ENCODE data around the gene GMPPB. TPM values are rescaled to one million over a fixed set of nuclear protein-coding genes. Genes with fewer than 3 reads are reported as not detected.
"Not testable (repeated sequence)": the region's sequence is repeated elsewhere in the genome, so short reads cannot be mapped to it uniquely, and the experiment has no call there.

Gene GMPPB
- total RNA-seq, 2 experiments from 2014 or later = 43.0 to 43.6 TPM

DNA sequence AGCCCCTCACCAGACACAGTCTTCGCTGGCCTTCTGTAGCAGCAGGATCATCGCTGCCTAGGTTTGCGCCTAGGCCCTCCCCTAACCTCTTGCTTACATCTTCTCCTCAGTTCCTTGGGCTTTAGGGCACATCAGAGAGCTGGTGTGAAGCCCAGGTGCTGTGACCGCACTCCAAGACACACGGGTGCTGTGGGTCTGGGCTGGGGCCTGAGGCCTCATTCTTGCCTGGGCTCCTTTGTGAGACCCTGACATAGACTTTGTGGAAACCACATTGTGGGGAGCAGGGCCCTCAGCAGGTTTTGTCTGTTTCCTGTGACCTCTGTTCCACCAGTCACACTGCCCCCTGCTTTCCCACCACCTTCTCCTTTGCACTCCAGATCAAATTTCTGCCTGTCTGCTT lies 12.3 kb downstream of the GMPPB start:
- H3K4me1 Mint-ChIP-seq = peaks cover 11% of the 10 kb centered on the region
- H3K27me3 Mint-ChIP-seq = no peaks in the 10 kb centered on the region
- no peak for DNase-seq
- peak overlapping the region; percentile 40 for H3K27ac Mint-ChIP-seq
- H3K36me3 Mint-ChIP-seq = no peaks in the 10 kb centered on the region
- no peaks in the 10 kb centered on the region for H3K9me3 Mint-ChIP-seq
- no peak overlapping the region for H3K4me3 Mint-ChIP-seq

DNA sequence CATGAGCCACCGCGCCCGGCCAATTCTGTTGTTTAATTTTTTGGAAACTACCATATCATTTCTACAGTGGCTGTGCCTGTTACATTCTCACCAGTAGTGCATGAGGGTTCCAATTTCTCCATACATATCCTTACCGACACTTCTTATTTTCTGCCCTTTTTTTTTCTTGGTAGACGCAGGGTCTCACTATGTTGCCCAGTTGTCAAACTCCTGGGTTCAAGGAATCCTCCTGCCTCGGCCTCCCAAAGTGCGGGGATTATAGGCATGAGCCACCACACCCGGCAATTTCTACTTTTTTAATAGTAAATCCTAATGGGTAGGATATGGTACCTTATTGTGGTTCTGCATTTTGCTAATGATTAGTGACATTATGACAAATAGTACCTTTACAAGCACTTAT lies 13.9 kb downstream of the GMPPB start:
- H3K27ac Mint-ChIP-seq = no peak overlapping the region

DNA sequence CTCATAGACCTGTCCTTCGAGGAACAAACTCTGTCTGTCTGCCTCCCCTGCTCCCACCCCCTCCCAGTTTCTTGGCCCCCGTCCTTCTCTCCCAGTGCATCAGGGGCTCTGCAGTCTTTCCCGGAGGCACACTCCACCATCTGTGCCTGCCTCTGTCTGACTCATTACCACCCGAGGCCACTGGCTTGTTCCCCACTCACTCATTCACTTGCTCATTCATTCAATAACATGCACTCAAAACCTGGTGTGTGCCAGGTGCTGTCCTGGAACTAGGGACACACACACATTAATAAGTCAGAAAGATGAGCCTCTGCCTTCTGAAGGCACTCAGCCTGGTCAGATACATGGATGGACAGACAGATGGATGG lies 16.7 kb downstream of the GMPPB start:
- no peaks in the 10 kb centered on the region for H3K27me3 Mint-ChIP-seq
- no peak overlapping the region for H3K27ac Mint-ChIP-seq
- H3K36me3 Mint-ChIP-seq = peaks cover 2% of the 10 kb centered on the region
- no peak for DNase-seq
- H3K4me1 Mint-ChIP-seq = peaks cover 3% of the 10 kb centered on the region
- H3K9me3 Mint-ChIP-seq = no peaks in the 10 kb centered on the region
- no peak overlapping the region for H3K4me3 Mint-ChIP-seq

More for the DNA sequence above, 13.9 kb downstream of the GMPPB start:
- no peak for DNase-seq
- Mint-ChIP-seq H3K36me3 (no peaks in the 10 kb centered on the region), H3K9me3 (no peaks in the 10 kb centered on the region), H3K4me3 (no peak overlapping the region), H3K27me3 (no peaks in the 10 kb centered on the region), H3K4me1 (peaks cover 11% of the 10 kb centered on the region)

DNA sequence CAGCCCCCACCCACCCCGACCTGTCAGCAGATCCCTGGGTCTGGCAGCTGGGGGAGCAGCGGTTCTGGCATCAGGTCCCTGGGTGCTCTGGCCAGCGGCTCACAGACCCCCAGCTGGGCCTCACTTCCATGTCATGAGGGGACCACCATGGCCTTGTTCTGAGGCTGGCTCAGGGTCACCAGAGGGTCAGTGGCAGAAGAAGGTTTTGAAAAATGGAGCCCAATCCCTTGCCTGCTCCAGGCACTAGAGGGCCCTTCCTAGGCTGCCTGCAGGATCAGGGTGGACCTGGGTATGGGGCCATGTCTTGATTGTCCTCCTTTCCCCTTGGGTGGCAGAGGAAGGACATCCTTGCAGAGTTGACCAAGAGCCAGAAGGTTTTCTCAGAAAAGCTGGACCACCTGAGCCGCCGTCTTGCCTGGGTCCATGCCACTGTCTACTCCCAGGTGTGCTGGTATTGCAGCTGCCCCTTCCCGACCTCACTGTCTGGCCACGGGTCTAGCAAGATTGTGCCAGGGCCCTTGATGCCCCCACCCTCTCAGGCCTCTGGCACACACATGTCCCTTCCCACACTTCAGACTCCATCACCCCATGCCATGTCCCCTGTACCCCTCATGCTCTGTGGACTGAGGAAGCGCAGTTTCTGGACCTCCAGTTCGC lies 17.2 kb downstream of the GMPPB start:
- H3K4me1 Mint-ChIP-seq = peaks cover under 1% of the 10 kb centered on the region

DNA sequence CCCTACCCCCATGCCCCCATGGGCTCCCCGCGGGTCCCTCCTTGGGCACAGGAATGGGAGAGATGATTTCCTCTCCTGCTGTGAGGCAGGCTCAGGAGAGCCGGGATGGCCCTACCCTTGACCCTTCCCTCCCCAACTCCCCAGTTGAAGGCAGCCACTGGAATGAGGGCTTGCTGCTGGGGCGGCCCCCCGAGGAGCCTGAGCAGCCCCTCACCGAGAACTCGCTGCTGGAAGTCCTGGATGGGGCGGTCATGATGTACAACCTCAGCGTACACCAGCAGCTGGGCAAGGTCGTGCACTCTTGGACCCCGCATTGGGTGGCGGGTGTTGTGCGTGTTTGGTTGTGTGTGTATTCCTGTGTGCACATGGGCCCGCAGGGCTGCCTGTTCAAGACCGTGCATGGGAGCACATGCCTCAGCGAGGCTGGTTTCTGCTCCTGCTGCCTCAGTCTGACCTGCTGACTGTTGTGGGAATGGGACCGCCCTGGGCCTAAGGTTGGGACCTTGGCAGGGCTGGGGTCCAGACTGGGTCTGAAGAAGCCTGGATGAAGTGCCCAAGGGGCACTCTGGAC lies 18.3 kb downstream of the GMPPB start:
- H3K9me3 Mint-ChIP-seq = no peaks in the 10 kb centered on the region
- no peak overlapping the region for H3K4me3 Mint-ChIP-seq

More for the DNA sequence above, 17.2 kb downstream of the GMPPB start:
- Mint-ChIP-seq H3K4me3 (no peak overlapping the region), H3K9me3 (no peaks in the 10 kb centered on the region), H3K27me3 (no peaks in the 10 kb centered on the region), H3K36me3 (peaks cover 2% of the 10 kb centered on the region), H3K27ac (no peak overlapping the region)
- DNase-seq = no peak

DNA sequence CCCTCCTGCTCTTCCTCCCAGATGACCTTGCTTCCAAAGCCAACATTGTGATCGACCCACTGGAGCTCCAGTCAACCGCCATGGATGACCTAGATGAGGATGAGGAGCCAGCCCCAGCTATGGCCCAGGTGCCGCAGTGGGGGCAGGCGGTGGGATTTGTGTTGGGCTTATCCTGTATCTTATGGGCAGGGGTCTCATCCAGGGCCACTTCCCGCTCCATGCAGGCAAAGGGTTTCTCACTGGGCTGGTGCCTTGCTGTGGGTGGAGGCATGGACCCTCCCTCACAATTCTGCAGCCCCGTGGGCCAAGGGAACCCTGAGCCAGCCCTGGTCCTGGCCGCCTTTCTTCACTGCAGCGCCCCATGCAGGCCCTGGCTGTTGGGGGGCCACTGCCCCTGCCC lies 19.1 kb downstream of the GMPPB start:
- no peak for DNase-seq
- no peaks in the 10 kb centered on the region for H3K27me3 Mint-ChIP-seq
- peaks cover 2% of the 10 kb centered on the region for H3K36me3 Mint-ChIP-seq
- H3K4me1 Mint-ChIP-seq = no peaks in the 10 kb centered on the region
- H3K4me3 Mint-ChIP-seq = no peak overlapping the region
- no peak overlapping the region for H3K27ac Mint-ChIP-seq
- H3K9me3 Mint-ChIP-seq = no peaks in the 10 kb centered on the region

More for the DNA sequence above, 18.3 kb downstream of the GMPPB start:
- DNase-seq = no peak
- Mint-ChIP-seq H3K27ac (no peak overlapping the region), H3K36me3 (peaks cover 2% of the 10 kb centered on the region), H3K4me1 (no peaks in the 10 kb centered on the region), H3K27me3 (no peaks in the 10 kb centered on the region)

DNA sequence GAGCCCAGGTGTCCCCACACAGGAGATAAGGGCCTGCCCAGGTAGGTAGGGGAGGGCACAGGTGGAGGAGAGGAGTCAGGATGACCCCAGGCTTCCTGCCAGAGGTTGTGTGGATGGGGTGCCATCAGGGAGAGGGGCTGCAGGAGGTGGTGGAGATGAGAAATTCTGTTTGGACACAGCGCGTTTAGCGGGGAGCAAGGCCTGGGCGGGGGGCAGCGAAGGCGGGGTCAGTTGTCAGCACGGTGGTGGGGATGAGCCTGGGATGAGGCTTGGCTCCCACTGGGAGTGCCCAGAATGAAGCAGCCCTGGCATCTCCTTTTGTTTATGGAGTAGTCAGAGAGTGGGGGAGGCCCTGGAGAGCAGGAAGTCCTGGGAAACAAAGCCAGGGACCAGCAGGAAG lies 19.8 kb downstream of the GMPPB start:
- H3K4me1 Mint-ChIP-seq = no peaks in the 10 kb centered on the region
- DNase-seq = no peak
- H3K9me3 Mint-ChIP-seq = no peaks in the 10 kb centered on the region
- H3K36me3 Mint-ChIP-seq = peaks cover 2% of the 10 kb centered on the region
- no peak overlapping the region for H3K4me3 Mint-ChIP-seq
- H3K27me3 Mint-ChIP-seq = no peaks in the 10 kb centered on the region
- H3K27ac Mint-ChIP-seq = no peak overlapping the region

DNA sequence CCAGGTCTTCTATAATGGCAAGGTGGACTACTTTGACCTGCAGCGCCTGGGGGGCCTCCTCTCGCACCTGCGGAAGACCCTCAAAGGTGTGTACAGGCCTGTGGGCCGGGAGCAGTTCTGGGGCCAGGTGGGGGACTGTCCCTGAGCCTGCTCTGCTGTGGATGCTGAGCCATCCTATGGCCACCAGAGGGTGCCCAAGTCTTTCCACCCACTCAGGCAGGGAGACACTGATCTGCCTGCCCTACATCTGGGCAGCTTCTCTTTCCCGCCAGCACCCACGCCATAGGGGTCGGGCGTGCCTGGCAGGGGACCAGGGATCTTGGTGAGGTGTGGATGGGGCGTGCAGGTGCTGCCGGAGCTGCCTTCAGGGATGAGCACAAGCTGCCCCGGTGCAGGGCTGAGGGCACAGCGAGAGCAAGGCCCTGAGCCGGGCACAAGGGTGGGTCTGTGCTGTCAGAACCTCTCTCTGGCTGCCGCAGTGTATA lies 20.3 kb downstream of the GMPPB start:
- H3K4me3 Mint-ChIP-seq = no peak overlapping the region
- DNase-seq = peak; percentile 68
- H3K27ac Mint-ChIP-seq = no peak overlapping the region
- no peaks in the 10 kb centered on the region for H3K9me3 Mint-ChIP-seq
- peaks cover 2% of the 10 kb centered on the region for H3K36me3 Mint-ChIP-seq
- H3K27me3 Mint-ChIP-seq = no peaks in the 10 kb centered on the region
- no peaks in the 10 kb centered on the region for H3K4me1 Mint-ChIP-seq

DNA sequence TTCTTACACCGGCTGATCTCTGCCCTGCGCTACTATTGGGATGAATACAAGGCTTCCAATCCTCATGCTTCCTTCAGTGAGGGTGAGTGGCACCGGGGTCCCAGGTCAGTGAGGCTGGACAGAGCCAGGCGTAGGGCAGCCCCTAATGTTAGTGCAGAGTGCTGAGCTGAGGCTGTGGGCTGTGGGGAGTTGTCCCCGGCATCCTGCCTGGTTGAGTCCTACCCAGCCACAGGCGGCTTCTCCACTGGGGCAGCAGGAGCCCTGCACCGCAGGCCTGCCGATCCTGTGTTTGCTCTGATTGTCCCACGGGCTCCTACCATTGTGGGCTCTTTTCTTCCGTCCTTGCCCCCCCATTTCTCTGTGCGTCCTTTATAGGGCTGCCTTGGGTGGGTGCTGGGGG lies 21.1 kb downstream of the GMPPB start:
- Mint-ChIP-seq H3K27ac (no peak overlapping the region), H3K4me3 (no peak overlapping the region), H3K9me3 (no peaks in the 10 kb centered on the region)

DNA sequence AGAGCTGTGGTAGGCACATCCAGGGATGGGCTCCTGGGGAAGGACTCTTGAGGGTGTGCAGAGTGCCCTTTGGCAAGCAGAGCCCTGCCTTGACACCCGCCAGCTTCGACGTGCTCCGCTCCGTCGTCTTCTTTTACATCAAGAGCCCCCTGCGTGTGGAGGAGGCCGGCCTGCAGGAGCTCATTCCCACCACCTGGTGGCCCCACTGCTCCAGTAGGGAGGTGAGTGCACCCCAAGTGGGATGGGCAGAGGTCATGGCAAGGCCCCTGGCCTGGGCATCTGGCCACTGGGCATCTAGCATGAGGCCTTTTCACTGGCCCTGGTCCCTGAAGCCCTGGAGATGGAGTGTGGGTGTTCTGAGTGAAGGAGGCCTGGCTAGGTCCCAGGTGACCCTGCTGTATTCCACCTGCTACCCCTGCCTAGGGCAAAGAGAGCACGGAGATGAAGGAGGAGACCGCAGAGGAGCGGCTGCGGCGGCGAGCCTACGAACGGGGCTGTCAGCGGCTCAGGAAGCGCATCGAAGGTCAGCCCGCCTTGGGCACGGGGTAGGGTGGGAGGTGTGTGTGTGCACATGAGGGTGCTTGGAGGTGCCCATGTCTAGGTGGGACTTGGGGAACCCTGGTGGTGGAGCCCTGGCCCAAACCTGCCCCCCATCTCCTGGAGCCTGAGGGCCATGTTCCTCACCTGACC lies 22.2 kb downstream of the GMPPB start:
- no peak for DNase-seq
- Mint-ChIP-seq H3K27ac (no peak overlapping the region), H3K36me3 (peaks cover 2% of the 10 kb centered on the region), H3K4me1 (no peaks in the 10 kb centered on the region), H3K27me3 (no peaks in the 10 kb centered on the region), H3K4me3 (no peak overlapping the region), H3K9me3 (no peaks in the 10 kb centered on the region)

More for the DNA sequence above, 21.1 kb downstream of the GMPPB start:
- Mint-ChIP-seq H3K27me3 (no peaks in the 10 kb centered on the region), H3K4me1 (no peaks in the 10 kb centered on the region), H3K36me3 (peaks cover 2% of the 10 kb centered on the region)
- DNase-seq = no peak

DNA sequence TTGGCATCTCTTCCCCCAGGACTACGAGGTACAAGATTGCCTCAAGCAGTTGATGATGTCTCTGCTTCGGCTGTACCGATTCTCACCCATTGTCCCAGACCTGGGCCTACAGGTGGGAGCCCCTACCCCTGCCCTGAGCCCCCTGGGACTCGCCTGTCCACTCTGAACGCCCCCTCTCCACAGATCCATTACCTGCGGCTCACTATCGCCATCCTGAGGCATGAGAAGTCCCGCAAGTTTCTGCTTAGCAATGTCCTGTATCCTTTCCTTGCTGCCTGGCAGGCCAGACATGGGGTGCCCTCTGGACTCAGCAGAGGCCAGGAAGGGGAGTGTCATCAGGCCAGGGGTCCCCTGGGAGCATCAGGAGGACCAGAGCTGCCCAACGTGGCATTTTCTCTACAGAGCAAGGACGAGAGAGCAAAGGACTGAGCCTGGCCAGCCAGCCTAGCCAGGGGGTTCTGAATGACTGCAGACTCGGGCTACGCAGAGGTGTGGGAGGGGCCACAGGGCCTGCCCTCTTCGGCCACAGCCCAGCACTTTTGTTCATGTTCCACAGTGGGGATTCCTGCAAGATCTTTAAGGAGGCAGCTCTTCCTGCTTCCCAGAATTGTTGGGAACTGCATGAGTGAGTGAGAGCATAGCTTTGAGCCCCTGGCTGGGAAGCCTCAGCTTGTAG lies 23.2 kb downstream of the GMPPB start:
- no peak overlapping the region for H3K27ac Mint-ChIP-seq
- no peaks in the 10 kb centered on the region for H3K4me1 Mint-ChIP-seq
- H3K4me3 Mint-ChIP-seq = no peak overlapping the region
- H3K9me3 Mint-ChIP-seq = no peaks in the 10 kb centered on the region
- H3K36me3 Mint-ChIP-seq = peaks cover 2% of the 10 kb centered on the region
- DNase-seq = no peak
- no peaks in the 10 kb centered on the region for H3K27me3 Mint-ChIP-seq

DNA sequence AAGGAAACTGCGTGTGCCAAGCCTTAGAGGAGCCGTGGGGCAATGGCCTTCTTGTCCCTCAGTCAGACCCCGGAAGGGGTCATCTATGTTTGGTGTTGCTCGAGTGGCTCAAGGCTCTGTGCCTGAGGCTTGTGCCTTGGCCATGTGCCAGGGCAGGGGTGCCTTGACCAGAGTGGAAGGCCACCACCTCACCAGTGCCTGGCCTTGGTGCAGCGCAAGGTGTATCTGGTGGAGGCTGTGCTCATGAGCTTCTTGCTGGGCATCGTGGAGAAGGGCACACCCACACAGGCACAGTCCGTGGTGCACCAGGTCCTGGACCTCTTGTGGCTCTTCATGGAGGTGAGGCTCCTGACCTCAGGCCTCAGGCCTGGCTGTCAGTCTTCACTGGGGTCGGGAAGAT lies 23.7 kb downstream of the GMPPB start:
- H3K27ac Mint-ChIP-seq = no peak overlapping the region
- H3K4me3 Mint-ChIP-seq = no peak overlapping the region
- no peak for DNase-seq
- peaks cover 2% of the 10 kb centered on the region for H3K36me3 Mint-ChIP-seq
- no peaks in the 10 kb centered on the region for H3K9me3 Mint-ChIP-seq
- H3K4me1 Mint-ChIP-seq = no peaks in the 10 kb centered on the region
- H3K27me3 Mint-ChIP-seq = no peaks in the 10 kb centered on the region

DNA sequence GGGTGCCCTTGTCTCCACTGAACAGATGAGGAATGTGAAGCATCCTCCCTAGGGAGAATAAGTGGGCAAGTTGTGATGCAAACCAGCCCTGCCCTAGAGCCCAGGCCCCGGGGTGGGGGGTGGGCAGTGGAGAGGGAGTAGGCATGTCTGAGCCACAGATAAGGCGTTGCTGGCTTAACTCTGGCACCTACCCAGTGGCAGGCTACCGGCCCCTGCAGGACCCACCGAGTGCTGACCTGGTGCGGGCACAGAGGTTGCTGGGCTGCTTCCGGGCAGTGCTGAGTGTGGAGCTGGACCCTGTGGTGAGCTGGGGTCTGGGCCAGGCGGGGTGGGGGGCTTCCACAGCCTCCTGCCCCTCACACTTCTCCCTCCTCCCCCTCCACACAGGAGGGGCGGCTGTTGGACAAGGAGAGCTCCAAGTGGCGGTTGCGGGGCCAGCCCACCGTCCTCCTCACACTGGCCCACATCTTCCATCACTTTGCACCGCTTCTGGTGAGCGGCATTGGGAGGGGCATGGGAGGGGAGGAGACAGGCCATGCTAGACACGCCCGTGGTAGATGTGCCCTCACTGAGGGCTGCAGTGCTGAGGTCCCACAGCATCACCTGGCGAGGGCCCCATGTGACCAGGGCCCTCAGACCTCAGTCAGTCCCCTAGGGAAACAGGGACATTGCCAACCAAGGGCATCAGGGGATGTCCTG lies 24.3 kb downstream of the GMPPB start:
- Mint-ChIP-seq H3K4me3 (no peak overlapping the region), H3K4me1 (no peaks in the 10 kb centered on the region), H3K27me3 (no peaks in the 10 kb centered on the region), H3K9me3 (no peaks in the 10 kb centered on the region), H3K36me3 (peaks cover 2% of the 10 kb centered on the region), H3K27ac (no peak overlapping the region)
- no peak for DNase-seq

DNA sequence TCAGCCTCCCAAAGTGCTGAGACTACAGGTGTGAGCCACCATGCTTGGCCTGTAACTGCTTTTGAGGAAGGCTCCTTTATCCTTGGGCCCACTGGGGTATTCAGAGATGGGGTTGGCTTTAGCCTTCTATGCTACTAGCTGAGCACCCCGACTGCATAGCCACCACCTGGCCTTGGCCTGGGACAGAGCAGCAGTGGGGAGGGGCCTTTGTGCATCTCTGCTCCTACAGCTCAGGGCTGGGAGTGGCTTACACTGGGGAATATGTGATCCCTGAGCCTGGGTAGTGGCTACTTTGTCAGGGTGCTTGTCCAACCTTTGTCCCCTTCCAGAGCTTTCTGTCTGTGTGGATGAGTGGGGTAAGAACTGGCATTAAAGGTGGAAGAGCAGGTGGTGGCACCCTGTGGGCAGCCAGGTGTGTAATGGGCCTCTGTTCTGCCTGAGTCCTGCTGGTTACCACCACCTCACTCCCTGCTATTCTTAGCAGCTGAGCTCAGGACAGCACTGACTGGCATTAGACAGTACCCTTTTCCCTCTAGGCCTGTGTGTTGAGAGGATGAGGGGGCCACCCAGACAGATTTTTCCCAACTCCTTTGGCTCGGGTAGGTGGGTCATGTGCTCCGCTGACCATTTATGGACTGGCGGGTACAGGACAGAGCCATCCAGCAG lies 28.3 kb downstream of the GMPPB start:
- H3K4me1 Mint-ChIP-seq, H3K27me3 Mint-ChIP-seq, DNase-seq, H3K4me3 Mint-ChIP-seq, H3K36me3 Mint-ChIP-seq, H3K27ac Mint-ChIP-seq, H3K9me3 Mint-ChIP-seq: not testable (repeated sequence)

All from activated naive CD8-positive, alpha-beta T cell treated with anti-CD3 and anti-CD28 coated beads for 36 hours (primary cell).